ENCODE results near the gene ZNF565. TPM values are rescaled to one million over a fixed set of nuclear protein-coding genes. Genes with fewer than 3 reads are reported as not detected.

ZNF565 gene
- total and polyA plus RNA-seq, 2 of the 13 experiments (the other 11 are each of a cell fraction or from before 2014, with no cell fraction given): 1.8 to 5.2 TPM

DNA sequence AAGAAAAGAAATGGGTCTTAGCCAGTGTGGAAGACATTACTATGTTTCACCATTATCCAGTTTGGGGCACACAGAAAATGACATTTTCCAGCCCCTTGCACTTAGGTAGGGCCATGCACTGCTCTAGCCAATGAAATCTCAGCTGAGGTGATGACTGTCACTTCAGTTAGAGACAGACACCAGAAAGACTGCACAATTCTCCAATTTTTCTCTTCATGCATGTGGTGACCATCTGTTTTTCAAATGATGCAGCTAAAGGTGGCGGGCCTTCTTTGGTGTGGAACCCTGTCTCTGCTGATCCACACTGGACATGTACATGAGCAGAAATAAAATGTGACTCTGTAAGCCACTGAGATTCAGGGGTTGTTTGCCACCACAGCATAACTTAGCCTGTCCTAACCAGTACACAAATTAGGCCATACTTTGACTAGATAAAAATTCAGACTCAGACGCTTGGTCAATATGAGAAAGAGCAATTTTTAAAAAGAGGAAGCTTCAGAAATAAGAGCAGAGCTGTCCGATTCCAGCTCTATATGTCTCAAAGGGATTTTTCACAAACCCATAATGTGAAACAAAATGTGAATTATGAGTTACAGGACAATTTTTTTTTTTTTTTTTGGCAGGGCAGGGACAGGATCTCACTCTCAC lies 6.7 kb downstream of the ZNF565 start:
- intact Hi-C loops (cut with micrococcal nuclease; ENCODE audit: unreplicated experiment) (no loop called here), in situ Hi-C loops (cut with HindIII; ENCODE audit: extremely low pct_ligation_motif_present, low pct_unique_long_range_greater_than_20kb) (no loop called here)
- DNase-seq (ENCODE audit: low spot score): no peak
- peaks cover 2% of the 10 kb centered on the region for H3K4me1 ChIP-seq (ENCODE audit: insufficient read depth, low read length)
- no peaks in the 10 kb centered on the region for H4K20me1 ChIP-seq (ENCODE audit: insufficient read depth, low read length)
- H3K9me3 ChIP-seq (ENCODE audit: low read length): no peaks in the 10 kb centered on the region
- no peak for FAIRE-seq
- H3K4me3 ChIP-seq (replicated peaks in 1 of 3; ENCODE audit: insufficient read depth in 1 of 3, low read depth in 2 of 3, low read length in 3 of 3): no peak overlapping the region
- no peak overlapping the region for H2AFZ ChIP-seq (ENCODE audit: low read length)
- TF ChIP-seq YEATS2 (CRISPR knock-in tag; IDR thresholded peaks at IDR 0.05; ENCODE audit: borderline replicate concordance) (no peak), KDM2A (CRISPR knock-in tag; IDR thresholded peaks at IDR 0.05; ENCODE audit: borderline replicate concordance, low read depth) (no peak), HMGA1 (CRISPR knock-in tag; conservative IDR thresholded peaks at IDR 0.05) (no peak), HDAC1 (CRISPR knock-in tag; IDR thresholded peaks at IDR 0.05) (no peak)
- H3K4me2 ChIP-seq (ENCODE audit: low read depth, low read length): no peak overlapping the region
- BruUV-seq (replicated peaks): no TSS peak
- CTCF ChIA-PET (ENCODE audit: low intra/inter-chr PET ratio, low total read pairs): no interaction called here
- H3K79me2 ChIP-seq (ENCODE audit: insufficient read depth, low read length): peaks cover 2% of the 10 kb centered on the region
- H3K27ac ChIP-seq (ENCODE audit: extremely low read length, insufficient read depth, low read length): no peak overlapping the region
- POLR2A ChIA-PET: no interaction called here
- no peak overlapping the region for H3K9ac ChIP-seq (ENCODE audit: insufficient read depth, low read depth, low read length)
- 97% methylated on average over 3 of the region's 3 CpGs for WGBS (ENCODE audit: low lambda C conversion rate)
- H3K27me3 ChIP-seq (ENCODE audit: control insufficient read depth in 1 of 2, insufficient read depth in 2 of 2, low read length in 2 of 2): no peaks in the 10 kb centered on the region
- no peak for ATAC-seq
- H3K36me3 ChIP-seq (replicated peaks in 1 of 2; ENCODE audit: control insufficient read depth in 1 of 2, insufficient read depth in 2 of 2, low read length in 2 of 2): 0 out of 5 replicates have a peak, but pooled peaks cover 0 to 1% of the 10 kb centered on the region in 2 experiments

DNA sequence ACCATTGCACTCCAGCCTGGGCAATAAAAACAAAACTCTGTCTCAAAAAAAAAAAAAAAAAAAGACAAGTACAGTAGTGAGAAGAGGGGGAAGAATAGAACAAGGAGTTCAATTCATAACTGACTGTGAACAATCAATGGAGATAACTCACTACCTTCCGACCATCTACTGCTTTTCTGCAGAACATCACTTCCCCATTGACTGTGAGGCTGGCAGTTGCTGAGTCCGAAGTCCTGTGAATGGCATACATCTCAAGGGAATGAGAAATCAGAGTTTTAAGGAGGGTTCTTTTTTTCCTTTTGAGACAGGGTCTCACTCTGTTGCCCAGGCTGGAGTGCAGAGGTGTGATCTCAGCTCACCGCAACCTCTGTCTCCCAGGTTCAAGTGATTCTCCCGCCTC lies 11.2 kb downstream of the ZNF565 start:
- Histone ChIP-seq H3K79me2 (ENCODE audit: insufficient read depth, low read length) (no peaks in the 10 kb centered on the region), H3K36me3 (replicated peaks in 1 of 2; ENCODE audit: control insufficient read depth in 1 of 2, insufficient read depth in 2 of 2, low read length in 2 of 2) (peaks cover 0 to 1% of the 10 kb centered on the region in 2 experiments; a peak in 1 of 5 replicates), H2AFZ (ENCODE audit: low read length) (no peak overlapping the region), H3K4me1 (ENCODE audit: insufficient read depth, low read length) (no peaks in the 10 kb centered on the region), H3K9me3 (ENCODE audit: low read length) (no peaks in the 10 kb centered on the region), H3K9ac (ENCODE audit: insufficient read depth, low read depth, low read length) (no peak overlapping the region), H3K4me3 (replicated peaks in 1 of 3; ENCODE audit: insufficient read depth in 1 of 3, low read depth in 2 of 3, low read length in 3 of 3) (no peak overlapping the region), H3K27ac (ENCODE audit: extremely low read length, insufficient read depth, low read length) (no peak overlapping the region), H4K20me1 (ENCODE audit: insufficient read depth, low read length) (no peaks in the 10 kb centered on the region), H3K27me3 (ENCODE audit: control insufficient read depth in 1 of 2, insufficient read depth in 2 of 2, low read length in 2 of 2) (no peaks in the 10 kb centered on the region), H3K4me2 (ENCODE audit: low read depth, low read length) (no peak overlapping the region)
- POLR2A ChIA-PET: interaction anchor here (1.2 kb wide), 1 partner anchor 11 kb away, joined by 5 read pairs; the partner anchor contains the start of genes ZNF146 and ZNF565
- FAIRE-seq (no peak), DNase-seq (ENCODE audit: low spot score) (no peak), ATAC-seq (no peak)
- intact Hi-C loops (cut with micrococcal nuclease; ENCODE audit: unreplicated experiment) (no loop called here), in situ Hi-C loops (cut with HindIII; ENCODE audit: extremely low pct_ligation_motif_present, low pct_unique_long_range_greater_than_20kb) (no loop called here)
- WGBS (ENCODE audit: low lambda C conversion rate): over 99% methylated on average over 4 of the region's 4 CpGs
- CTCF ChIA-PET (ENCODE audit: low intra/inter-chr PET ratio, low total read pairs): no interaction called here
- BruUV-seq (replicated peaks): no TSS peak
- TF ChIP-seq KLF16 (CRISPR knock-in tag; IDR thresholded peaks at IDR 0.05): no peak
- TF ChIP-seq ZNF484 (CRISPR knock-in tag; IDR thresholded peaks at IDR 0.05; ENCODE audit: borderline replicate concordance, low read depth): no peak
- no peak for TF ChIP-seq CBFB (CRISPR knock-in tag; IDR thresholded peaks at IDR 0.05)
- no peak for TF ChIP-seq ZNF720 (CRISPR knock-in tag; IDR thresholded peaks at IDR 0.05)
- TF ChIP-seq ZNF225 (CRISPR knock-in tag; IDR thresholded peaks at IDR 0.05): no peak
- TF ChIP-seq, protein P1, sequence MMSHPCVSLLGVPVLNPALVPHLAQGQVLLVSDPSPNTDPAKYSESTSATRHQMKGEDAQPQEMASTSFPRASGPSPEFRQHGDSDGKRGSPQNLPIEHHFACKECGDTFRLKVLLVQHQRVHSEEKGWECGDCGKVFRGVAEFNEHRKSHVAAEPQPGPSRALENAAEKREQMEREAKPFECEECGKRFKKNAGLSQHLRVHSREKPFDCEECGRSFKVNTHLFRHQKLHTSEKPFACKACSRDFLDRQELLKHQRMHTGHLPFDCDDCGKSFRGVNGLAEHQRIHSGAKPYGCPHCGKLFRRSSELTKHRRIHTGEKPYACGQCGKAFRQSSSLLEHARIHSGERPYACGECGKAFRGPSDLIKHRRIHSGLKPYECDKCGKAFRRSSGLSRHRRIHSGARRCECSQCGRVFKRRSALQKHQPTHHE (CRISPR knock-in tag; IDR thresholded peaks at IDR 0.05; ENCODE audit: borderline replicate concordance): no peak
- TF ChIP-seq, protein P2, sequence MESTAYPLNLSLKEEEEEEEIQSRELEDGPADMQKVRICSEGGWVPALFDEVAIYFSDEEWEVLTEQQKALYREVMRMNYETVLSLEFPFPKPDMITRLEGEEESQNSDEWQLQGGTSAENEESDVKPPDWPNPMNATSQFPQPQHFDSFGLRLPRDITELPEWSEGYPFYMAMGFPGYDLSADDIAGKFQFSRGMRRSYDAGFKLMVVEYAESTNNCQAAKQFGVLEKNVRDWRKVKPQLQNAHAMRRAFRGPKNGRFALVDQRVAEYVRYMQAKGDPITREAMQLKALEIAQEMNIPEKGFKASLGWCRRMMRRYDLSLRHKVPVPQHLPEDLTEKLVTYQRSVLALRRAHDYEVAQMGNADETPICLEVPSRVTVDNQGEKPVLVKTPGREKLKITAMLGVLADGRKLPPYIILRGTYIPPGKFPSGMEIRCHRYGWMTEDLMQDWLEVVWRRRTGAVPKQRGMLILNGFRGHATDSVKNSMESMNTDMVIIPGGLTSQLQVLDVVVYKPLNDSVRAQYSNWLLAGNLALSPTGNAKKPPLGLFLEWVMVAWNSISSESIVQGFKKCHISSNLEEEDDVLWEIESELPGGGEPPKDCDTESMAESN (CRISPR knock-in tag; conservative IDR thresholded peaks at IDR 0.05): no peak
- TF ChIP-seq, protein P3, sequence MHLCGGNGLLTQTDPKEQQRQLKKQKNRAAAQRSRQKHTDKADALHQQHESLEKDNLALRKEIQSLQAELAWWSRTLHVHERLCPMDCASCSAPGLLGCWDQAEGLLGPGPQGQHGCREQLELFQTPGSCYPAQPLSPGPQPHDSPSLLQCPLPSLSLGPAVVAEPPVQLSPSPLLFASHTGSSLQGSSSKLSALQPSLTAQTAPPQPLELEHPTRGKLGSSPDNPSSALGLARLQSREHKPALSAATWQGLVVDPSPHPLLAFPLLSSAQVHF (CRISPR knock-in tag; IDR thresholded peaks at IDR 0.05): no peak
- no peak for TF ChIP-seq RFXANK (CRISPR knock-in tag; IDR thresholded peaks at IDR 0.05)
- no peak for TF ChIP-seq MED1 (CRISPR knock-in tag; IDR thresholded peaks at IDR 0.05)
- TF ChIP-seq, protein P4, sequence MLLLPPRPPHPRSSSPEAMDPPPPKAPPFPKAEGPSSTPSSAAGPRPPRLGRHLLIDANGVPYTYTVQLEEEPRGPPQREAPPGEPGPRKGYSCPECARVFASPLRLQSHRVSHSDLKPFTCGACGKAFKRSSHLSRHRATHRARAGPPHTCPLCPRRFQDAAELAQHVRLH (CRISPR knock-in tag; IDR thresholded peaks at IDR 0.05; ENCODE audit: borderline replicate concordance, low read depth): no peak

Data from HepG2 (cell line).